ENCODE measurements around the gene FMN2. TPM values are rescaled to one million over a fixed set of nuclear protein-coding genes. Genes with fewer than 3 reads are reported as not detected.

FMN2 gene
- polyA plus RNA-seq, 2 of the 4 experiments (the other 2 are of a cell fraction): 2.8 to 4.2 TPM

DNA sequence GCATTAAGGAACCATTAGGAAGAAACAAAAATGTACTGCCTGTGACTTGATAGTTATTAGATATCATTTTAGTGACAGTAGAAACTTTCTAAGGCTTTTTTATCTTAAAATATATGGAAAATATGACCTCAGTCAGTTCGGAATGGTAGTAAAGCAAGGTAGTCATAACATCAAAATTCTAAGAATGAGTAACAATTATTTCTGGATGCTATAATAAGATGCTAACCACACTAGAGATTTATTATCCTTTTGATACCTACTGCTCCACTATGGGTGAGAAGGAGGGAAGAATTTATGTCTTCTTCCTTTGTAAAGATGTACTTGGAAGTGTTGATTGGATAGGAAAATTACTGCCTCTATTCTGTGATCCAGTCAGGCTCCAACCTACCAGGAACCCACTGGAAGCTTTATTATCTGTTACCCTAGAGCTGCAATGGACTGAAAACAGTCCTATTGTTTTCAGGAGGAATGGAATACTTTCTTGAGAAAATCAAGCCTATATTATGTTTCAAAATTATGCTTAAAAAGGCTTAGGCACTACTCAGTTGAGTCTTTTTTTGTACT is 8.8 kb downstream of the FMN2 start:
- H3K4me2 ChIP-seq: peak overlapping the region; percentile 49
- no peak for DNase-seq (ENCODE audit: low read depth in 1 of 2, low spot score in 1 of 2)
- 35% methylated on average over 1 of the region's 1 CpG for WGBS (ENCODE audit: missing lambda C conversion rate)
- no peak overlapping the region for H3K27ac ChIP-seq
- no peak for FAIRE-seq
- H3K4me1 ChIP-seq: peaks cover 32% of the 10 kb centered on the region
- H3K9me3 ChIP-seq: no peaks in the 10 kb centered on the region
- POLR2A ChIA-PET: no interaction called here
- no peak for TF ChIP-seq MAFK (IDR thresholded peaks at IDR 0.05; ENCODE audit: partially characterized antibody)
- TF ChIP-seq BHLHE40 (IDR thresholded peaks at IDR 0.05; ENCODE audit: low read depth, low read length): no peak
- TF ChIP-seq GATA3 (IDR thresholded peaks at IDR 0.05; ENCODE audit: borderline replicate concordance): no peak
- TF ChIP-seq NPAS2 (CRISPR knock-in tag; IDR thresholded peaks at IDR 0.05; ENCODE audit: borderline replicate concordance): no peak
- no peak for TF ChIP-seq ZFP36 (IDR thresholded peaks at IDR 0.05; ENCODE audit: borderline replicate concordance, partially characterized antibody)
- TF ChIP-seq, protein P1, sequence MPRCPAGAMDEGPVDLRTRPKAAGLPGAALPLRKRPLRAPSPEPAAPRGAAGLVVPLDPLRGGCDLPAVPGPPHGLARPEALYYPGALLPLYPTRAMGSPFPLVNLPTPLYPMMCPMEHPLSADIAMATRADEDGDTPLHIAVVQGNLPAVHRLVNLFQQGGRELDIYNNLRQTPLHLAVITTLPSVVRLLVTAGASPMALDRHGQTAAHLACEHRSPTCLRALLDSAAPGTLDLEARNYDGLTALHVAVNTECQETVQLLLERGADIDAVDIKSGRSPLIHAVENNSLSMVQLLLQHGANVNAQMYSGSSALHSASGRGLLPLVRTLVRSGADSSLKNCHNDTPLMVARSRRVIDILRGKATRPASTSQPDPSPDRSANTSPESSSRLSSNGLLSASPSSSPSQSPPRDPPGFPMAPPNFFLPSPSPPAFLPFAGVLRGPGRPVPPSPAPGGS (IDR thresholded peaks at IDR 0.05): no peak
- no peak for TF ChIP-seq HOXA7 (CRISPR knock-in tag; IDR thresholded peaks at IDR 0.05)
- TF ChIP-seq TFCP2L1 (CRISPR knock-in tag; IDR thresholded peaks at IDR 0.05): no peak
- no peak for TF ChIP-seq ZC3H11A (IDR thresholded peaks at IDR 0.05)
- TF ChIP-seq, protein P2, sequence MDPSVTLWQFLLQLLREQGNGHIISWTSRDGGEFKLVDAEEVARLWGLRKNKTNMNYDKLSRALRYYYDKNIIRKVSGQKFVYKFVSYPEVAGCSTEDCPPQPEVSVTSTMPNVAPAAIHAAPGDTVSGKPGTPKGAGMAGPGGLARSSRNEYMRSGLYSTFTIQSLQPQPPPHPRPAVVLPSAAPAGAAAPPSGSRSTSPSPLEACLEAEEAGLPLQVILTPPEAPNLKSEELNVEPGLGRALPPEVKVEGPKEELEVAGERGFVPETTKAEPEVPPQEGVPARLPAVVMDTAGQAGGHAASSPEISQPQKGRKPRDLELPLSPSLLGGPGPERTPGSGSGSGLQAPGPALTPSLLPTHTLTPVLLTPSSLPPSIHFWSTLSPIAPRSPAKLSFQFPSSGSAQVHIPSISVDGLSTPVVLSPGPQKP (IDR thresholded peaks at IDR 0.05; ENCODE audit: low read depth, low read length): no peak
- no peak for TF ChIP-seq HDAC2 (IDR thresholded peaks at IDR 0.05)
- CTCF ChIA-PET: interaction anchor here (1.8 kb wide), 1 partner anchor 8 kb away, joined by 8 read pairs; no protein-coding TSS in a partner anchor
- no peak overlapping the region for H3K4me3 ChIP-seq
- peak; percentile 43 to 47; a peak in 3 of 6 replicates for ATAC-seq

DNA sequence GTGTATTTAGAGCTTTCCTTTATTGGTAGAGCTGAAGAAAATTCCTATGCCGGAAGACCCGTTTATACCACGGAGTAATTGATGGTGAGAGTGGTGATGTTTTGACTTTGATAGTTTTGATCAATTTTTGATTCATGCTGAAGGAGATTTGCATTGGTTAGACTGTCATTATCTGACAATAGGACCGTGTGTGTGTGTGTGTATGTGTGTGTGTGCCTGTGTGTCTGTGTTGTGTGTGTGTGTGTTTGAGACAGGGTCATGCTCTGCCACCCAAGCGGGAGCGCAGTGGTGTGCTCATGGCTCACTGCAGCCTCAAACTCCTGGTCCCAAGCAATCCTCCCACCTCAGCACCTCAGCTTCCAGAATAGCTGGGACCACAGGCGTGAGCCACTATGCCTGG is 9.6 kb downstream of the FMN2 start:
- Histone ChIP-seq H3K27ac (peak overlapping the region in 1 of 2 experiments; percentile 58; a peak in 2 of 6 replicates), H3K4me1 (peaks cover 27% of the 10 kb centered on the region), H3K4me3 (no peak overlapping the region), H3K4me2 (peak overlapping the region; percentile 49), H3K9me3 (no peaks in the 10 kb centered on the region)
- ATAC-seq: peak in 1 of 2 experiments; percentile 36; a peak in 3 of 6 replicates
- DNase-seq (ENCODE audit: low read depth in 1 of 2, low spot score in 1 of 2): no peak
- FAIRE-seq: no peak
- TF ChIP-seq MYC (IDR thresholded peaks at IDR 0.05; ENCODE audit: borderline replicate concordance, low read length) (no peak), JUN (IDR thresholded peaks at IDR 0.05) (no peak), POLR2AphosphoS2 (conservative IDR thresholded peaks at IDR 0.05; ENCODE audit: low read length) (no peak), EHF (CRISPR knock-in tag; IDR thresholded peaks at IDR 0.05) (no peak), RFX5 (IDR thresholded peaks at IDR 0.05) (no peak)
- 75% methylated on average over 7 of the region's 7 CpGs for WGBS (ENCODE audit: missing lambda C conversion rate)
- ChIA-PET CTCF (interaction anchor here (1.3 to 1.8 kb wide), 2 partner anchors 9 to 48 kb away, joined by 3 to 8 read pairs; no protein-coding TSS in a partner anchor), POLR2A (no interaction called here)

DNA sequence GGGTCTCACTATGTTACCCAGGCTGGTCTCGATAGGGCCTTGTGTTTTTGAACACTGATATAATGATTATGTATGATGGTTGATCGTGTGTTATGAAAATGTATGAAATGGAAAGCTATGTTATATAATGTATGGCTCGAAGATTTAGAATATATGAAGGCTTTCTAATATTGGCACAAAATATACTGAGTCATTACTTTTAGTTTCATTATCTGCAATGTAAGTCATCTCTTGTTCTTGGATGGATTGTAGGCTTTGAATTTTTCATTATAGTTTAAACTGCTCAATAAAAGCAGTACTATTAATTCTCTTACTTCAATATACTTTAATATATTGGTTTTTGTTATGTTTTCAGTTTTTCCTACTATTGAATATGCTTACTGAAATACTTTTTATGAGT is 10.1 kb downstream of the FMN2 start:
- ChIA-PET CTCF (interaction anchor here (1.3 to 1.8 kb wide), 2 partner anchors 10 to 48 kb away, joined by 3 to 8 read pairs; no protein-coding TSS in a partner anchor), POLR2A (no interaction called here)
- peak overlapping the region in 1 of 2 experiments; percentile 58; a peak in 2 of 6 replicates for H3K27ac ChIP-seq
- no peaks in the 10 kb centered on the region for H3K9me3 ChIP-seq
- peaks cover 28% of the 10 kb centered on the region for H3K4me1 ChIP-seq
- FAIRE-seq: no peak
- WGBS (ENCODE audit: missing lambda C conversion rate): 72% methylated on average over 3 of the region's 3 CpGs
- TF ChIP-seq MAFK (IDR thresholded peaks at IDR 0.05; ENCODE audit: partially characterized antibody) (peak; percentile 23), RARB (CRISPR knock-in tag; IDR thresholded peaks at IDR 0.05) (no peak)
- DNase-seq (ENCODE audit: low read depth in 1 of 2, low spot score in 1 of 2): no peak
- H3K4me2 ChIP-seq: peak overlapping the region; percentile 49
- no peak overlapping the region for H3K4me3 ChIP-seq
- no peak for ATAC-seq

DNA sequence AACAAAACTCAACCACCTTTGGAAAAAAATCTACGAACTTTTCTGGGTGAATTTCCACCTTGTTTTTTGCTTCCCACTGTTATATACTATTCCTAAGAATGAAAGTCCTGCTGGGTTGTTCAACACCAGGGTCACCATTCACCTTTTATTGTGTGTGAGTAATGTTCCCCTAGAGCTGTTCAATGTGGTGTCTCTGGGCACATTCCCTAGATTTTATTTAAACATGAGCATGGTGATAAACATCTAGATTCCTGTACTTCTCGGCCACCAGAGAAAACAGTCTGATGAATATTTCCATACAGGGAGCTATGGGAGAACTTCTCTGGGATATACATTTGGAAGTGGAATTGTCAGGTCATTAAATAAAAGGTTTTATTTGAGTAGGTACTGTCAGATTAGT is 13.0 kb downstream of the FMN2 start:
- H3K4me1 ChIP-seq: peaks cover 39% of the 10 kb centered on the region
- TF ChIP-seq TFCP2L1 (CRISPR knock-in tag; IDR thresholded peaks at IDR 0.05) (no peak), KDM5A (IDR thresholded peaks at IDR 0.05) (no peak), RAD21 (conservative IDR thresholded peaks at IDR 0.05 in 1 of 2, IDR thresholded peaks at IDR 0.05 in 1 of 2) (no peak), TP53 (CRISPR knock-in tag; IDR thresholded peaks at IDR 0.05) (no peak), EP300 (IDR thresholded peaks at IDR 0.05) (no peak), BHLHE40 (IDR thresholded peaks at IDR 0.05; ENCODE audit: low read depth, low read length) (no peak), GATA3 (IDR thresholded peaks at IDR 0.05; ENCODE audit: borderline replicate concordance) (no peak), KDM1A (IDR thresholded peaks at IDR 0.05; ENCODE audit: low read depth) (no peak), MAFK (IDR thresholded peaks at IDR 0.05; ENCODE audit: partially characterized antibody) (no peak)
- TF ChIP-seq, protein P3, sequence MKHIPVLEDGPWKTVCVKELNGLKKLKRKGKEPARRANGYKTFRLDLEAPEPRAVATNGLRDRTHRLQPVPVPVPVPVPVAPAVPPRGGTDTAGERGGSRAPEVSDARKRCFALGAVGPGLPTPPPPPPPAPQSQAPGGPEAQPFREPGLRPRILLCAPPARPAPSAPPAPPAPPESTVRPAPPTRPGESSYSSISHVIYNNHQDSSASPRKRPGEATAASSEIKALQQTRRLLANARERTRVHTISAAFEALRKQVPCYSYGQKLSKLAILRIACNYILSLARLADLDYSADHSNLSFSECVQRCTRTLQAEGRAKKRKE (CRISPR knock-in tag; IDR thresholded peaks at IDR 0.05; ENCODE audit: low read depth): no peak
- TF ChIP-seq, protein P1 (IDR thresholded peaks at IDR 0.05): no peak
- TF ChIP-seq, protein P4, sequence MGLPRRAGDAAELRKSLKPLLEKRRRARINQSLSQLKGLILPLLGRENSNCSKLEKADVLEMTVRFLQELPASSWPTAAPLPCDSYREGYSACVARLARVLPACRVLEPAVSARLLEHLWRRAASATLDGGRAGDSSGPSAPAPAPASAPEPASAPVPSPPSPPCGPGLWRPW (IDR thresholded peaks at IDR 0.05): no peak
- TF ChIP-seq, protein P2 (IDR thresholded peaks at IDR 0.05; ENCODE audit: low read depth, low read length): no peak
- no peak overlapping the region for H3K4me2 ChIP-seq
- DNase-seq (ENCODE audit: low read depth in 1 of 2, low spot score in 1 of 2): no peak
- no peaks in the 10 kb centered on the region for H3K9me3 ChIP-seq
- ChIA-PET POLR2A (no interaction called here), CTCF (no interaction called here)
- H3K27ac ChIP-seq: no peak overlapping the region
- H3K4me3 ChIP-seq: no peak overlapping the region
- FAIRE-seq: no peak
- WGBS (ENCODE audit: missing lambda C conversion rate): 70% methylated on average over 2 of the region's 2 CpGs
- no peak for ATAC-seq
